Measurements from ENCODE around the gene CXorf66. TPM values are rescaled to one million over a fixed set of nuclear protein-coding genes. Genes with fewer than 3 reads are reported as not detected.

The CXorf66 gene
- polyA plus RNA-seq, 1 experiment, result not detected

DNA sequence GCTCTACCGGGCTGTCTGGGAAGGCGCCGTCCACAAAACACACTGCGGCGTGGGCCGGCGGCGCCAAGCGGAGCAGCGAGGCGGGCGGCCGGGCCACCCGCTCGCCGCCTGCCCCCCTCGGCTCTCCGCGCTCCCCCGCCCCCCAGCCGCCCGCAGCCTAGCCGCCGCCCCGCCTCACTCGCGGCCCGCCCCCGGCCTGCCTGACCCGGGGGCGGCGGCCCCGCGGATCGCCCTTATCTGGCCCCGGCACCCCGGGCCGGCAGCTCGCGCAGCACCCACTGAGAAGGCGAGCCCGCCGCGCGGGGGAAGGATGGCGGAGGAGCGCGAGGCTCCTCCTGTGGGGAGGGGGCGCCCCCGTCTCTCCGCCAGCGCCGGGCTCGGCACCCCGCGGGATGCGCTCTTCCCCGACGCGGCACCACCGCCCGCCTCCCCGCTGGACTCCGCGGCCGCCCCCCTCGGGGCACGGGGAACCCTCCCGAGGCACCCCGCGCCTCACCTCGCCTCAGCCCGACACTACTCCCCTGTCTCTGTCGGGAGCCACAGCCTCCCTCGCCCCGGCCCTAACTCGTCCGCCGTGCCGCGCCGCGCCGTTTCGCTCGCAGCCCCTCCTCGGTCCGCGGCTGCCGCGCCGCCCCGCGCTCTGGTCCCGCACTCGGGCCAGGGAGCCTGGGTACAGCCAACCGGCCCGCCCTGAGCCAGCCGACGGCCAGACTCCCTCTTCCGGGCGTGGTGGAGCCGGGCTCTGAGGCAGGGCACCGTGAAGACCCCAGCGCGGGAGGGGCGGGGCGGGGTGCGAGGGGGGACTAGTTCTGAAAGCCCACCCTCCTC, 33.0 kb downstream of the CXorf66 start:
- H3K27me3 ChIP-seq (ENCODE audit: control insufficient read depth, insufficient read depth, low read length), result no peaks in the 10 kb centered on the region
- no peak for DNase-seq (ENCODE audit: low read depth)
- H3K36me3 ChIP-seq (ENCODE audit: control insufficient read depth, insufficient read depth, low read length), result no peaks in the 10 kb centered on the region
- POLR2A ChIA-PET, result interaction anchor here (0.7 kb wide), 1 partner anchor 10 kb away, joined by 8 read pairs; no protein-coding TSS in a partner anchor
- TF ChIP-seq, protein P1, sequence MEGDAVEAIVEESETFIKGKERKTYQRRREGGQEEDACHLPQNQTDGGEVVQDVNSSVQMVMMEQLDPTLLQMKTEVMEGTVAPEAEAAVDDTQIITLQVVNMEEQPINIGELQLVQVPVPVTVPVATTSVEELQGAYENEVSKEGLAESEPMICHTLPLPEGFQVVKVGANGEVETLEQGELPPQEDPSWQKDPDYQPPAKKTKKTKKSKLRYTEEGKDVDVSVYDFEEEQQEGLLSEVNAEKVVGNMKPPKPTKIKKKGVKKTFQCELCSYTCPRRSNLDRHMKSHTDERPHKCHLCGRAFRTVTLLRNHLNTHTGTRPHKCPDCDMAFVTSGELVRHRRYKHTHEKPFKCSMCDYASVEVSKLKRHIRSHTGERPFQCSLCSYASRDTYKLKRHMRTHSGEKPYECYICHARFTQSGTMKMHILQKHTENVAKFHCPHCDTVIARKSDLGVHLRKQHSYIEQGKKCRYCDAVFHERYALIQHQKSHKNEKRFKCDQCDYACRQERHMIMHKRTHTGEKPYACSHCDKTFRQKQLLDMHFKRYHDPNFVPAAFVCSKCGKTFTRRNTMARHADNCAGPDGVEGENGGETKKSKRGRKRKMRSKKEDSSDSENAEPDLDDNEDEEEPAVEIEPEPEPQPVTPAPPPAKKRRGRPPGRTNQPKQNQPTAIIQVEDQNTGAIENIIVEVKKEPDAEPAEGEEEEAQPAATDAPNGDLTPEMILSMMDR (IDR thresholded peaks at IDR 0.05; ENCODE audit: insufficient read depth, low read depth, low read length), result peak; percentile 13; the same call in 1 of the 2 replicates
- H3K4me3 ChIP-seq (ENCODE audit: low read depth, low read length), result peak overlapping the region; percentile 73
- CTCF ChIA-PET, result no interaction called here

DNA sequence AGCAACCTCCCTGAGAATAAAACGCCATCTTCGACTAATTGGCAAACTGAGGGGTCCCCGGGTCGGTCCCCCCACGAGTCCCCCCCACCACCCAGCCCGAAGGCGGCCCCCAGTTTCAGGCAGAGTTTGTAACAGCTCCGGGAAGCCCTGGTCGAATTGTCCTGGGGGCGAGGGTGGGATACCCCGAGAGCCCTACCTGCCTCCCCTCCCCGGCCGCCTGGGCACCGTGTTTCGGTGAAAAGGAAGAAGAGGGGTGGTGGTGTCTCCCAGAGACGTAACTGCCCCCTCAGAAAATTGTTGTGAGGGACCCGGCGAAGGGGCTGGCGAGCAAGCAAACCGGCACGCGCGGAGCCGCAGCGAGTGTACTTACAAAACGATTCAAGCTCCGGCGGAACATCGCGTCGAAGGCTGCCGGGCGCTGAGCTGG, 33.7 kb downstream of the CXorf66 start:
- H3K27me3 ChIP-seq (ENCODE audit: control insufficient read depth, insufficient read depth, low read length), result no peaks in the 10 kb centered on the region
- ChIA-PET CTCF (interaction anchor here (0.6 kb wide), 1 partner anchor 97 kb away, joined by 3 read pairs; no protein-coding TSS in a partner anchor), POLR2A (interaction anchor here (0.7 kb wide), 1 partner anchor 10 kb away, joined by 8 read pairs; no protein-coding TSS in a partner anchor)
- peak overlapping the region; percentile 73 for H3K4me3 ChIP-seq (ENCODE audit: low read depth, low read length)
- TF ChIP-seq, protein P1 (IDR thresholded peaks at IDR 0.05; ENCODE audit: insufficient read depth, low read depth, low read length), result no peak
- DNase-seq (ENCODE audit: low read depth), result no peak
- H3K36me3 ChIP-seq (ENCODE audit: control insufficient read depth, insufficient read depth, low read length), result no peaks in the 10 kb centered on the region

DNA sequence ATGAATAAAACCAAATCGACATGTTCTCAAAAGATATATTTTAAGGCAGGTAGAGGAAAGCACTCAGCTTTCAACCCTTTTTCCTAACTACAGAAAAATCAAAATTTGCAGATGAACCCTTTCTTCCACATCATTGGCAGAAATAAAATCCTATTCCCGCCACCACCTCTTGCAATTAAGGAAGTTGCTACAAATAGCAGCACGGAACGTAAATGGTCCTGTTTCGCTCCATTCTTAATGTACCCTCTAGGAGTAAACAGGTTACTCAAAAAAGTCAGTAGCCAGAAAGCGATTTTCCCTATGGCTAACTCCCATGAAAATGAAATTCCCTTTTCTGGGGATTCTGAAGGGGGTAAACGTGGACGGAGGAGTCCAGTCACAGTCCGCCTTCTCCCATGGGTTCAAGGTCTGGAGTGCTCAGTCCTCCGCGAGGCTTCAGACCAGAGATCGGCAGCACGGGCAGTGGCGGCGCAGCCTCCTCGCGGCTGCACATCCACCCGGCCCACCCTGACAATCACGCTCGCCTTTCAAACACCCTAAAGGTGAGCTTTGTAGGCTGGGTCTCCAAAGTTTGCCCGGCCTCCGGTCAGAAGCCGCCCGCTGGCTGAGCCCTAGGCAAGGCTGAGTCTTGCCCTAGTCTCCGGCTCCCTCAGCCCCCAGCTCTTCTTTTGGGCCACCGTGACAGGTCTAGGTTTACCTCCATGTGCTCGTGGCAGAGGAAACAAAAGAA, 34.2 kb downstream of the CXorf66 start:
- H3K27me3 ChIP-seq (ENCODE audit: control insufficient read depth, insufficient read depth, low read length), result no peaks in the 10 kb centered on the region
- TF ChIP-seq, protein P1 (IDR thresholded peaks at IDR 0.05; ENCODE audit: insufficient read depth, low read depth, low read length), result no peak
- ChIA-PET CTCF (interaction anchor here (0.6 kb wide), 1 partner anchor 98 kb away, joined by 3 read pairs; no protein-coding TSS in a partner anchor), POLR2A (interaction anchor here (0.7 kb wide), 1 partner anchor 11 kb away, joined by 8 read pairs; no protein-coding TSS in a partner anchor)
- no peaks in the 10 kb centered on the region for H3K36me3 ChIP-seq (ENCODE audit: control insufficient read depth, insufficient read depth, low read length)
- H3K4me3 ChIP-seq (ENCODE audit: low read depth, low read length), result peak overlapping the region; percentile 73
- no peak for DNase-seq (ENCODE audit: low read depth)

DNA sequence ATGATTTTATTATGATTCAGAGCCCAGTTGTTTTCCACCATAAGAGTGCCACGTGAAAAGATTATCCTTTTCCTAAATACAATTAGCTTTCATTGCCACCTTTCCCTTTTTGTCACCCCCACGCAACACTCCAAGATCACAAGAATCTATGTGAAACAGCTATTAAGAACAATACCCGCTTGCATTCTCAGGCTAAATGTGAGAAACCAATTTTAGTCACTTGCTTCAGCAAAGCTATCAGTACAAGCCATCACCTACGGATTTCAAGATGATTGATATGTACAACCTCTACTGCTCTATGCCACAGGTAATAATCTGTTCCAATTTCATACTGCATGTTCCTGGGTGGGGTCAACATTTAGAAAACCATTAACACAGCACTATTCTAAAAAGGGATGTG, 34.9 kb downstream of the CXorf66 start:
- POLR2A ChIA-PET, result no interaction called here
- no peak for DNase-seq (ENCODE audit: low read depth)
- CTCF ChIA-PET, result no interaction called here

More for the DNA sequence above, 34.9 kb downstream of the CXorf66 start:
- no peaks in the 10 kb centered on the region for H3K36me3 ChIP-seq (ENCODE audit: control insufficient read depth, insufficient read depth, low read length)
- H3K4me3 ChIP-seq (ENCODE audit: low read depth, low read length), result no peak overlapping the region
- no peaks in the 10 kb centered on the region for H3K27me3 ChIP-seq (ENCODE audit: control insufficient read depth, insufficient read depth, low read length)
- TF ChIP-seq, protein P1 (IDR thresholded peaks at IDR 0.05; ENCODE audit: insufficient read depth, low read depth, low read length), result no peak

Data from BJ (cell line).